C4-2B (cell line): ENCODE data around the gene ZNF385B.

ENCODE experiments used
- H3K27ac ChIP-seq: fragments of 450-650 bp; 2 replicates; pipeline ENCODE4 v1.5.1; 2017
- CTCF ChIP-seq: fragments of 450-650 bp; conservative IDR thresholded peaks from 2 replicates; pipeline ENCODE4 v1.5.1; 2017; ENCODE audit warnings: mild to moderate bottlenecking
- ZFX ChIP-seq: fragments of 450-650 bp; IDR thresholded peaks from 2 replicates; pipeline ENCODE4 v1.6.1; 2017

The ZNF385B gene

GRCh38 chr2:179562330-179562885 lies 299.0 kb downstream of the ZNF385B start:
- no peak overlapping the region for H3K27ac ChIP-seq
- TF ChIP-seq ZFX (no peak), CTCF (no peak)

- no peak overlapping the region for H3K27ac ChIP-seq
- no peak for TF ChIP-seq CTCF
- TF ChIP-seq ZFX: no peak
These were observed 299.7 kb downstream of the ZNF385B start for GRCh38 chr2:179561702-179562101.

GRCh38 chr2:179560257-179560735 lies 301.1 kb downstream of the ZNF385B start:
- TF ChIP-seq CTCF: no peak
- no peak overlapping the region for H3K27ac ChIP-seq

GRCh38 chr2:179559108-179559806 lies 302.2 kb downstream of the ZNF385B start:
- TF ChIP-seq CTCF (no peak), ZFX (no peak)

GRCh38 chr2:179558010-179558934 lies 303.1 kb downstream of the ZNF385B start:
- TF ChIP-seq CTCF (no peak), ZFX (no peak)
- H3K27ac ChIP-seq: no peak overlapping the region

More at GRCh38 chr2:179559108-179559806, 302.2 kb downstream of the ZNF385B start:
- H3K27ac ChIP-seq: no peak overlapping the region

DNA sequence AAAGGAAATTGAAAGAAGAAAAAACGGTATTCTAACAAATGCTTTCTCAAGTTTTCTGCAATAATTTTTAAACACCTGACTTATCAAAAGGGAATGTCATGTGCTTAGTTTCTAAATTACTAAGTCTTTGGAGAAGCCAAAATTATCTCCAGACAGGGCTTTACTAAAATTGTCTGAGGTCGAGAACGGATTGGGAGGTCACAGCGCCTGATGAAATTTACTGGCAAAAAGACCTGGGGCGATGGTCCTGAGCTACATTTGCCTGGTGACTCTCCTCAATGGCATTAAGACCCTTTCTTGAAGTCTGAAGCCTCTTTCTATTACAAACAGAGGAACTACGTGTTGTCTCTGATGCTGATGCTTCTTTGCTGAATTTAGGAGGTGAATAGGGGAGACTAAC lies 305.0 kb downstream of the ZNF385B start:
- TF ChIP-seq CTCF: no peak
- no peak for TF ChIP-seq ZFX
- H3K27ac ChIP-seq: no peak overlapping the region
